ENCODE data around the gene ISCA2.

The ISCA2 gene

GRCh38 chr14:74508844-74509428 is 15.4 kb downstream of the ISCA2 start:
- DNase-seq (ENCODE audit: low read depth), result no peak

GRCh38 chr14:74509587-74510222 is 16.1 kb downstream of the ISCA2 start:
- no peak for DNase-seq (ENCODE audit: low read depth)

- no peak for DNase-seq (ENCODE audit: low read depth)
These were observed 16.8 kb downstream of the ISCA2 start for GRCh38 chr14:74510223-74510931.

- DNase-seq (ENCODE audit: low read depth), result no peak
These were observed 17.4 kb downstream of the ISCA2 start for GRCh38 chr14:74510959-74511409.

- no peak for DNase-seq (ENCODE audit: low read depth)
These were observed 18.6 kb downstream of the ISCA2 start for GRCh38 chr14:74511966-74512830.

GRCh38 chr14:74514471-74514941 is 20.9 kb downstream of the ISCA2 start:
- DNase-seq (ENCODE audit: low read depth), result no peak

- DNase-seq (ENCODE audit: low read depth), result no peak
These were observed 22.4 kb downstream of the ISCA2 start for GRCh38 chr14:74515891-74516412.

GRCh38 chr14:74516451-74517160 is 23.0 kb downstream of the ISCA2 start:
- no peak for DNase-seq (ENCODE audit: low read depth)

- no peak for DNase-seq (ENCODE audit: low read depth)
These were observed 24.2 kb downstream of the ISCA2 start for GRCh38 chr14:74517731-74518130.

GRCh38 chr14:74518221-74518620 is 24.7 kb downstream of the ISCA2 start:
- no peak for DNase-seq (ENCODE audit: low read depth)

GRCh38 chr14:74519316-74520074 is 25.9 kb downstream of the ISCA2 start:
- DNase-seq (ENCODE audit: low read depth), result no peak

GRCh38 chr14:74521756-74522155 is 28.2 kb downstream of the ISCA2 start:
- DNase-seq (ENCODE audit: low read depth), result no peak

GRCh38 chr14:74522740-74523139 is 29.2 kb downstream of the ISCA2 start:
- no peak for DNase-seq (ENCODE audit: low read depth)

GRCh38 chr14:74524076-74524811 is 30.7 kb downstream of the ISCA2 start:
- no peak for DNase-seq (ENCODE audit: low read depth)

- no peak for DNase-seq (ENCODE audit: low read depth)
These were observed 31.2 kb downstream of the ISCA2 start for GRCh38 chr14:74524812-74525135.

GRCh38 chr14:74525361-74525851 is 31.8 kb downstream of the ISCA2 start:
- DNase-seq (ENCODE audit: low read depth), result no peak

GRCh38 chr14:74526854-74527585 is 33.5 kb downstream of the ISCA2 start:
- DNase-seq (ENCODE audit: low read depth), result no peak

- no peak for DNase-seq (ENCODE audit: low read depth)
These were observed 34.2 kb downstream of the ISCA2 start for GRCh38 chr14:74527736-74528280.

- no peak for DNase-seq (ENCODE audit: low read depth)
These were observed 34.8 kb downstream of the ISCA2 start for GRCh38 chr14:74528406-74528805.

All from HS-27A (cell line).